HepG2 (cell line): ENCODE data around the gene WDR11. TPM values are rescaled to one million over a fixed set of nuclear protein-coding genes. Genes with fewer than 3 reads are reported as not detected.

ENCODE experiments used
- ATAC-seq: fragments of 200-7000 bp; cut with Tn5 transposase; 3 replicates; pipeline ENCODE4 v1.9.1; 2020; ENCODE audit warnings: mild to moderate bottlenecking, moderate library complexity
- BruUV-seq: library from RNA; stranded (reverse); fragments of 400-500 nt; replicated peaks from 2 replicates; lab custom pipeline; 2021; lab: Mats Ljungman, UMichigan
- CTCF ChIA-PET: fragments of 300-600 bp; formaldehyde crosslinking; extraction: SDS; loops from one replicate; lab custom pipeline; 2021; ENCODE audit warnings: low total read pairs, inconsistent platforms, low intra/inter-chr PET ratio; lab: Yijun Ruan, JAX
- POLR2A ChIA-PET: fragments of 350-600 bp; sonication (Branson Sonifier 250); formaldehyde crosslinking; loops from one replicate; lab custom pipeline; 2020; ENCODE audit warnings: antibody characterized with exemption, inconsistent platforms; lab: Yijun Ruan, JAX
- DNase-seq: peaks from one replicate; pipeline ENCODE4 v3.0.0-alpha.2; 2015; ENCODE audit warnings: low spot score
- FAIRE-seq: peaks from 3 replicates; lab custom pipeline; 2011; peaks lifted over from hg19 to GRCh38; lab: Jason Lieb, UNC
- H2AFZ ChIP-seq: one replicate; pipeline ENCODE4 v1.6.1; 2011; ENCODE audit warnings: low read length, inconsistent platforms
- H3K27ac ChIP-seq: fragments of 300-600 bp; 3 replicates; pipeline ENCODE4 v1.8.0; 2011; ENCODE audit warnings: mixed run types, mild to moderate bottlenecking, mixed read lengths, low read length, inconsistent platforms; ENCODE audit not compliant: insufficient read depth; ENCODE audit errors: extremely low read length
- H3K27me3 ChIP-seq, 2 experiments: fragments of 200-600 bp in 1 of 2; 2 replicates in 1 of 2; 3 replicates in 1 of 2; pipeline versions ENCODE4 v1.6.0 to v1.8.0; 2011; ENCODE audit warnings: low read length in 2 of 2, mild to moderate bottlenecking in 2 of 2, moderate library complexity in 2 of 2, inconsistent platforms in 1 of 2; ENCODE audit not compliant: insufficient read depth in 2 of 2, control insufficient read depth in 1 of 2
- H3K36me3 ChIP-seq, 2 experiments: fragments of 200-600 bp in 1 of 2; replicated peaks in 1 of 2; 2 replicates in 1 of 2; 3 replicates in 1 of 2; pipeline versions ENCODE4 v1.5.1 to v1.8.0; 2011; ENCODE audit warnings: low read length in 2 of 2, inconsistent platforms in 1 of 2; ENCODE audit not compliant: insufficient read depth in 2 of 2, control insufficient read depth in 1 of 2
- H3K4me1 ChIP-seq: 2 replicates; pipeline ENCODE4 v1.5.1; 2012; ENCODE audit warnings: low read length, inconsistent platforms; ENCODE audit not compliant: insufficient read depth
- H3K4me2 ChIP-seq: 2 replicates; pipeline ENCODE4 v1.6.0; 2011; ENCODE audit warnings: low read depth, low read length, inconsistent platforms
- H3K4me3 ChIP-seq, 3 experiments: fragments of 200-600 bp in 1 of 3; sonication (generic), shearing (Covaris generic) in 1 of 3; replicated peaks in 1 of 3; 2 replicates each; pipeline ENCODE4 v1.5.1; 2011 to 2016; ENCODE audit warnings: low read length in 3 of 3, inconsistent platforms in 2 of 3, low read depth in 2 of 3, mild to moderate bottlenecking in 2 of 3, control low read depth in 1 of 3, mixed read lengths in 1 of 3; ENCODE audit not compliant: insufficient read depth in 1 of 3
- H3K79me2 ChIP-seq: one replicate; pipeline ENCODE4 v1.6.1; 2011; ENCODE audit warnings: low read length, inconsistent platforms; ENCODE audit not compliant: insufficient read depth
- H3K9ac ChIP-seq: 2 replicates; pipeline ENCODE4 v1.6.0; 2011; ENCODE audit warnings: mild to moderate bottlenecking, low read depth, low read length, inconsistent platforms; ENCODE audit not compliant: insufficient read depth
- H3K9me3 ChIP-seq: 2 replicates; pipeline ENCODE4 v1.5.1; 2012; ENCODE audit warnings: mild to moderate bottlenecking, low read length
- H4K20me1 ChIP-seq: 2 replicates; pipeline ENCODE4 v1.6.0; 2011; ENCODE audit warnings: inconsistent platforms, mild to moderate bottlenecking, low read length, moderate library complexity; ENCODE audit not compliant: insufficient read depth
- CENPX ChIP-seq: sonication (generic); formaldehyde crosslinking; IDR thresholded peaks from 2 replicates; pipeline ENCODE4 v1.9.0; 2021; ENCODE audit warnings: mild to moderate bottlenecking, missing genetic modification reagents, moderate library complexity
- GATAD2A ChIP-seq: IDR thresholded peaks from 2 replicates; pipeline ENCODE4 v1.6.1; 2016
- HIVEP1 ChIP-seq: sonication (generic); formaldehyde crosslinking; IDR thresholded peaks from 2 replicates; pipeline ENCODE4 v1.4.0; 2020; ENCODE audit warnings: mild to moderate bottlenecking, missing genetic modification reagents
- HNRNPK ChIP-seq: fragments of 200-400 bp; formaldehyde crosslinking; IDR thresholded peaks from 2 replicates; pipeline ENCODE4 v1.6.1; 2018; ENCODE audit warnings: low read length, low read depth, moderate library complexity, mild to moderate bottlenecking; ENCODE audit not compliant: poor library complexity, severe bottlenecking
- PHF8 ChIP-seq: sonication (generic); formaldehyde crosslinking; IDR thresholded peaks from 2 replicates; pipeline ENCODE4 v1.5.0; 2020; ENCODE audit warnings: missing genetic modification reagents
- SMARCC2 ChIP-seq: fragments of 450-650 bp; IDR thresholded peaks from 2 replicates; pipeline ENCODE4 v1.6.1; 2017; ENCODE audit warnings: antibody characterized with exemption, mild to moderate bottlenecking
- THAP8 ChIP-seq: sonication (generic); formaldehyde crosslinking; IDR thresholded peaks from 2 replicates; pipeline ENCODE4 v1.5.1; 2020; ENCODE audit warnings: missing genetic modification reagents, mild to moderate bottlenecking, borderline replicate concordance
- ZNF563 ChIP-seq: sonication (generic); formaldehyde crosslinking; IDR thresholded peaks from 2 replicates; pipeline ENCODE4 v1.8.0; 2022; ENCODE audit warnings: mild to moderate bottlenecking, moderate library complexity, missing genetic modification reagents
- ZNF75D ChIP-seq: sonication (generic); formaldehyde crosslinking; IDR thresholded peaks from 2 replicates; pipeline ENCODE4 v1.8.1; 2023; ENCODE audit warnings: missing genetic modification reagents, mild to moderate bottlenecking, borderline replicate concordance
- ZNF83 ChIP-seq: sonication (generic); formaldehyde crosslinking; IDR thresholded peaks from 2 replicates; pipeline ENCODE4 v1.4.0; 2020; ENCODE audit warnings: missing genetic modification reagents, mild to moderate bottlenecking, borderline replicate concordance
- WGBS: methylation state at CpG from one replicate; pipeline ENCODE4 v1.1.6; 2017; ENCODE audit warnings: low lambda C conversion rate; 5-methylcytosine and 5-hydroxymethylcytosine counted together
- in situ Hi-C: cut with HindIII; loops from 2 replicates; pipeline ENCODE4 v1.10.0; 2017; ENCODE audit warnings: low pct_unique_long_range_greater_than_20kb; ENCODE audit not compliant: extremely low pct_ligation_motif_present
- intact Hi-C: fragments of 100-400 bp; cut with micrococcal nuclease; formaldehyde crosslinking; loops from one replicate; pipeline ENCODE4 v1.10.0; 2022; ENCODE audit not compliant: unreplicated experiment
- polyA plus RNA-seq, 8 experiments: library from polyadenylated mRNA; depleted of rRNA in 3 of 8; stranded (reverse) in 7 of 8; unstranded in 1 of 8; fragments of >200 nt; fragmentation: Illumina TruSeq in 4 of 8; extraction: Trizol in 4 of 8; gene quantifications; 2 replicates each; pipeline versions ENCODE4 v1.2.1 to v1.2.3, GENCODE V29; 2011 to 2016; ENCODE audit warnings: low read depth in 4 of 8, missing spikeins in 1 of 8, mixed read lengths in 1 of 8; ENCODE audit not compliant: insufficient read depth in 1 of 8
- total RNA-seq, 5 experiments: library from RNA; depleted of rRNA; stranded (reverse); fragments of >200 nt; fragmentation: Illumina TruSeq; extraction: Trizol; gene quantifications; 2 replicates each; pipeline ENCODE4 v1.2.3, GENCODE V29; 2016; ENCODE audit warnings: low read depth in 1 of 5

WDR11 gene
- total and polyA plus RNA-seq, 2 of the 13 experiments (the other 11 are each of a cell fraction or from before 2014, with no cell fraction given): 38.0 to 45.2 TPM

GRCh38 chr10:120828763-120829319 is 22.3 kb upstream of the WDR11 start:
- BruUV-seq: no TSS peak
- intact Hi-C loops (no loop called here), in situ Hi-C loops (no loop called here)
- Histone ChIP-seq H3K9ac (no peak overlapping the region), H3K79me2 (no peaks in the 10 kb centered on the region), H3K27me3 (no peaks in the 10 kb centered on the region; a peak in 1 of 5 replicates), H3K4me1 (peaks cover 11% of the 10 kb centered on the region), H2AFZ (no peak overlapping the region), H4K20me1 (no peaks in the 10 kb centered on the region; the same call in 1 of the 2 replicates), H3K36me3 (no peaks in the 10 kb centered on the region), H3K4me3 (no peak overlapping the region), H3K9me3 (no peaks in the 10 kb centered on the region), H3K4me2 (no peak overlapping the region), H3K27ac (no peak overlapping the region)
- WGBS: 7% methylated on average over 3 of the region's 3 CpGs
- no peak for ATAC-seq
- ChIA-PET POLR2A (interaction anchor here (1.3 kb wide), 1 partner anchor 23 kb away, joined by 3 read pairs; no protein-coding TSS in a partner anchor), CTCF (no interaction called here)
- TF ChIP-seq PHF8 (CRISPR knock-in tag) (no peak), ZNF83 (CRISPR knock-in tag) (no peak), HNRNPK (no peak), GATAD2A (CRISPR knock-in tag) (no peak), CENPX (no peak), HIVEP1 (no peak), ZNF563 (CRISPR knock-in tag) (no peak), THAP8 (no peak), ZNF75D (CRISPR knock-in tag) (no peak), SMARCC2 (no peak)
- no peak for DNase-seq
- no peak for FAIRE-seq
